ENCODE results near the gene NLRP6. TPM values are rescaled to one million over a fixed set of nuclear protein-coding genes. Genes with fewer than 3 reads are reported as not detected.

NLRP6 gene
- total RNA-seq, 2 experiments from 2014 or later: 14.4 to 14.7 TPM

GRCh38 chr11:280706-281485 is 2.7 kb downstream of the NLRP6 start:
- H3K4me3 ChIP-seq (ENCODE audit: low read length): peak overlapping the region; percentile 53
- H3K36me3 ChIP-seq (ENCODE audit: insufficient read depth, low read length): no peaks in the 10 kb centered on the region
- ChIA-PET CTCF (interaction anchor here (1.1 to 3.3 kb wide), 5 partner anchors 9 to 36 kb away, joined by 3 to 29 read pairs (median 4); no protein-coding TSS in a partner anchor), POLR2A (interaction anchor here (0.7 to 9.1 kb wide), 18 partner anchors 8 to 226 kb away, joined by 3 to 185 read pairs (median 7); partner anchors contain the start of genes BET1L, IFITM2, PGGHG and PSMD13)
- DNase-seq (peak in 7 of 14 experiments; percentile 23 to 70 (median 48)), ATAC-seq (ENCODE audit: poor library complexity) (peak; percentile 32)
- intact Hi-C loops (cut with DNase I, micrococcal nuclease): loop anchor here in 1 of 2 experiments (1.0 kb wide), 1 partner anchor 7 kb away; no protein-coding TSS in a partner anchor
- no peaks in the 10 kb centered on the region for H3K9me3 ChIP-seq (ENCODE audit: control insufficient read depth in 1 of 2, insufficient read depth in 1 of 2, low read length in 2 of 2)
- TF ChIP-seq CTCF (IDR thresholded peaks at IDR 0.05): no peak
- no peaks in the 10 kb centered on the region for H3K9me3 Mint-ChIP-seq
- H3K4me1 Mint-ChIP-seq (ENCODE audit: low read depth): peaks cover 61% of the 10 kb centered on the region
- H3K27me3 Mint-ChIP-seq: peaks cover 12% of the 10 kb centered on the region
- peak overlapping the region; percentile 81 for H3K27ac Mint-ChIP-seq
- H3K4me1 ChIP-seq (ENCODE audit: insufficient read depth, low read length): peaks cover 57% of the 10 kb centered on the region
- H3K27me3 ChIP-seq (ENCODE audit: control insufficient read depth in 1 of 2, insufficient read depth in 2 of 2, low read length in 2 of 2): peaks cover 10 to 23% of the 10 kb centered on the region in 2 experiments
- H3K36me3 Mint-ChIP-seq (ENCODE audit: low read depth): peaks cover 15% of the 10 kb centered on the region
- H3K4me3 Mint-ChIP-seq: peak overlapping the region; percentile 93
- peak overlapping the region in 1 of 2 donors; percentile 4 for H3K27ac ChIP-seq (ENCODE audit: low read depth in 1 of 2, low read length in 2 of 2)

DNA sequence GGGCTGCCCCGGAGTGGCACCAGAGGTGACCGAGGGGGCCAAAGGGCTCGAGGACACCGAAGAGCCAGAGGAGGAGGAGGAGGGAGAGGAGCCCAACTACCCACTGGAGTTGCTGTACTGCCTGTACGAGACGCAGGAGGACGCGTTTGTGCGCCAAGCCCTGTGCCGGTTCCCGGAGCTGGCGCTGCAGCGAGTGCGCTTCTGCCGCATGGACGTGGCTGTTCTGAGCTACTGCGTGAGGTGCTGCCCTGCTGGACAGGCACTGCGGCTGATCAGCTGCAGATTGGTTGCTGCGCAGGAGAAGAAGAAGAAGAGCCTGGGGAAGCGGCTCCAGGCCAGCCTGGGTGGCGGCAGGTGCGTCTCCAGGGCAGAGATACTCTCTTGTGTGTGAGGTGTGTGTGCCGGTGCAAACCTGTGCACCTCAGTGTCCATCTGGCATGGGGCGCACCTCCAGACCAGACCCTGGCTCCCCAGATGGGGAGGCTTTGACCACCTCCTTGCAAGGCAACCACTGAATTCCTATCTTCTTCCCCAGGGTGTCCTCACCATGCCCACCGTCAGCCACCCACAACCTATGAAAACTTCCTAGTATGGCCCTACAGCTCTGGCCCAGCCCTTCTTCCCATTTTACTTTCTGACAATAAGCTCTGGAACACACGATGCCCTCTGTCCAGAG is 3.4 kb downstream of the NLRP6 start:
- Histone ChIP-seq H3K9me3 (ENCODE audit: control insufficient read depth in 1 of 2, insufficient read depth in 1 of 2, low read length in 2 of 2) (no peaks in the 10 kb centered on the region), H3K4me3 (ENCODE audit: low read length) (peak overlapping the region; percentile 53), H3K4me1 (ENCODE audit: insufficient read depth, low read length) (peaks cover 64% of the 10 kb centered on the region), H3K36me3 (ENCODE audit: insufficient read depth, low read length) (no peaks in the 10 kb centered on the region), H3K27ac (ENCODE audit: low read depth in 1 of 2, low read length in 2 of 2) (peak overlapping the region in 1 of 2 donors; percentile 4), H3K27me3 (ENCODE audit: control insufficient read depth in 1 of 2, insufficient read depth in 2 of 2, low read length in 2 of 2) (peaks cover 10 to 23% of the 10 kb centered on the region in 2 experiments)
- ATAC-seq (ENCODE audit: poor library complexity) (peak; percentile 16), DNase-seq (peak in 1 of 14 experiments; percentile 59)
- H3K4me1 Mint-ChIP-seq (ENCODE audit: low read depth): peaks cover 58% of the 10 kb centered on the region
- peak overlapping the region; percentile 81 for H3K27ac Mint-ChIP-seq
- ChIA-PET POLR2A (interaction anchor here (0.7 to 9.1 kb wide), 15 partner anchors 7 to 134 kb away, joined by 3 to 185 read pairs (median 7); partner anchors contain the start of genes BET1L, IFITM2, PGGHG and PSMD13), CTCF (interaction anchor here (3.3 kb wide), 1 partner anchor 30 kb away, joined by 29 read pairs; no protein-coding TSS in a partner anchor)
- H3K36me3 Mint-ChIP-seq (ENCODE audit: low read depth): peaks cover 15% of the 10 kb centered on the region
- H3K27me3 Mint-ChIP-seq: peaks cover 12% of the 10 kb centered on the region
- intact Hi-C loops (cut with DNase I, micrococcal nuclease): no loop called here
- H3K9me3 Mint-ChIP-seq: no peaks in the 10 kb centered on the region
- H3K4me3 Mint-ChIP-seq: peak overlapping the region; percentile 93
- TF ChIP-seq CTCF (IDR thresholded peaks at IDR 0.05): no peak

- DNase-seq (peak in 1 of 14 experiments; percentile 21), ATAC-seq (ENCODE audit: poor library complexity) (no peak)
- intact Hi-C loops (cut with DNase I, micrococcal nuclease): no loop called here
- peak overlapping the region; percentile 53 for H3K4me3 ChIP-seq (ENCODE audit: low read length)
- no peak for TF ChIP-seq CTCF (IDR thresholded peaks at IDR 0.05)
- peaks cover 20% of the 10 kb centered on the region for H3K36me3 Mint-ChIP-seq (ENCODE audit: low read depth)
- peak overlapping the region; percentile 81 for H3K27ac Mint-ChIP-seq
- H3K4me1 Mint-ChIP-seq (ENCODE audit: low read depth): peaks cover 58% of the 10 kb centered on the region
- POLR2A ChIA-PET: interaction anchor here (0.7 to 9.1 kb wide), 8 partner anchors 7 to 86 kb away, joined by 3 to 185 read pairs (median 17); partner anchors contain the start of genes BET1L, PGGHG, PSMD13 and RIC8A
- no peaks in the 10 kb centered on the region for H3K36me3 ChIP-seq (ENCODE audit: insufficient read depth, low read length)
- H3K9me3 Mint-ChIP-seq: no peaks in the 10 kb centered on the region
- peaks cover 12% of the 10 kb centered on the region for H3K27me3 Mint-ChIP-seq
- H3K27me3 ChIP-seq (ENCODE audit: control insufficient read depth in 1 of 2, insufficient read depth in 2 of 2, low read length in 2 of 2): peaks cover 10 to 23% of the 10 kb centered on the region in 2 experiments
- CTCF ChIA-PET: no interaction called here
- no peak overlapping the region for H3K27ac ChIP-seq (ENCODE audit: low read depth in 1 of 2, low read length in 2 of 2)
- peak overlapping the region; percentile 93 for H3K4me3 Mint-ChIP-seq
- no peaks in the 10 kb centered on the region for H3K9me3 ChIP-seq (ENCODE audit: control insufficient read depth in 1 of 2, insufficient read depth in 1 of 2, low read length in 2 of 2)
- H3K4me1 ChIP-seq (ENCODE audit: insufficient read depth, low read length): peaks cover 69% of the 10 kb centered on the region
Measured at GRCh38 chr11:282171-282570, 4.0 kb downstream of the NLRP6 start.

Measured in CD4-positive, alpha-beta T cell (primary cell).